ENCODE data around the gene LCN10.
"Not testable (repeated sequence)": the region's sequence is repeated elsewhere in the genome, so short reads cannot be mapped to it uniquely, and the experiment has no call there.

The LCN10 gene

GRCh38 chr9:136705564-136705963, 37.2 kb downstream of the LCN10 start:
- no peak overlapping the region for H3K27ac Mint-ChIP-seq
- no peaks in the 10 kb centered on the region for H3K9me3 Mint-ChIP-seq
- no peak overlapping the region for H3K4me3 Mint-ChIP-seq
- peaks cover 9% of the 10 kb centered on the region for H3K4me1 Mint-ChIP-seq (ENCODE audit: low read depth)
- peaks cover 25% of the 10 kb centered on the region for H3K27me3 Mint-ChIP-seq (ENCODE audit: low read depth)
- no peaks in the 10 kb centered on the region for H3K36me3 Mint-ChIP-seq (ENCODE audit: low read depth)

DNA sequence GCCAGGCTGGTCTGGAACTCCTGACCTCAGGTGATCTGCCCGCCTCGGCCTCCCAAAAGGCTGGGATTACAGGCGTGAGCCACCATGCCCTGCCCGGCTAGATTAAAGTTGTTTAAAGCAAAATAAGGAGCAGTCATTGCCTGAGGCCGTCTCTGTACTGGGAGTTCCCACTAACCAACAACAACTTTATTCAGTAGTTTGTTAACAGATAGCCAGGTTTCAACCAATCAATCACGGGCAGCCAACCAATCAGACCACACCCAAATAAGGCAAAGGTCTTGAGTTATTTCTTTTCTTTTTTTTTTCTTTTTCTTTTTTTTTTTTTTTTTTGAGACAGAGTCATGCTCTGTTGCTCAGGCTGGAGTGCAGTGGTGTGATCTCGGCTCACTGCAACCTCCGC, 38.0 kb downstream of the LCN10 start:
- not testable (repeated sequence) for H3K36me3 Mint-ChIP-seq (ENCODE audit: low read depth); H3K4me3 Mint-ChIP-seq; H3K27ac Mint-ChIP-seq; H3K9me3 Mint-ChIP-seq
- Mint-ChIP-seq H3K4me1 (ENCODE audit: low read depth) (peaks cover 13% of the 10 kb centered on the region), H3K27me3 (ENCODE audit: low read depth) (peaks cover 22% of the 10 kb centered on the region)

DNA sequence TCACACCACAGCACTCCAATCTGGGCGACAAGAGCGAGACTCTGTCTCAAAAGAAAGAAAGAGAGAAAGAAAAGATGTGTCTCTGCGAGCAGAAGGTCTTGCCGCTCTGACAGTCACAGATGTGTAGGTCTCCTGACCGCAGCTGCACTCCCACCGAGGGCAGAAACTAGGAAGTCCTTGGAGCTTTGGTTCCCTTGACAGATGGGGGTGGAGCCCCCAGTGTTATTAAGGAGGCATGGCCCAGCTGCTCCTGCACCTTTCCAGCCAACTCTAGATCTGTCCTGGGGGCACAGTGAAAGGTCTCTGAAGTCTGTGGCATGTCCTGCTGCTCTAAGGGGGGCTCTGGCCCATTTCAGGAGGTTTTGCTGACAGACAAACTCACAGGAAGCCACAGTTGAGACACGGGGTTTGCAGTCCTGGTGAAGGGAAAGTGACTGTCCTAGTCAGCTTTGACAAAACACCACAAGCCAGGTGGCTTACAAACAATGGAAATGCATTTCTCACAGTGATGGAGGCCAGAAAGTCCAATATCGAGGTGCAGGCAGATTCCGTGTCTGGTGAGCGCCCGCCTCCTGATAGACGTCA, 39.4 kb downstream of the LCN10 start:
- H3K27ac Mint-ChIP-seq: no peak overlapping the region
- H3K4me1 Mint-ChIP-seq (ENCODE audit: low read depth): peaks cover 15% of the 10 kb centered on the region
- no peaks in the 10 kb centered on the region for H3K36me3 Mint-ChIP-seq (ENCODE audit: low read depth)
- H3K27me3 Mint-ChIP-seq (ENCODE audit: low read depth): peaks cover 26% of the 10 kb centered on the region
- H3K9me3 Mint-ChIP-seq: no peaks in the 10 kb centered on the region
- H3K4me3 Mint-ChIP-seq: no peak overlapping the region

DNA sequence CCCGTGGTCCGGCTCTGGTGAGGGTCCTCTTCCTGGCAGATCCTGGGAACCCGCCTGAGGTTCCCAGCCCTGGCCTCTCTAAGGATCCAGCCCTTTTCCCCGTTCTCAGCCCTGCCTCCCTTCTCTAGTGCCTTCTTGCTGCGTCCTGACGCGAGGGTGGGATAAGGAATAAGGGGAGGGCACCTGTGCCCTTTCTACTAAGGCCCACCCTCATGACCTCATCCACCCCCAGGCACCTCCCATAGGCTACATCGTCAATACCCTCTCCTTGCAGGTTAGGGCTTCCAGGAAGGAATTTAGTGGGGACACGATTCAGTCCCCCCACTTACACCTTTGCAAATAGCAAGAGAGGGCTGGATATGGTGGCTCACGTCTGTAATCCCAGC, 41.1 kb downstream of the LCN10 start:
- Mint-ChIP-seq H3K4me3 (peak overlapping the region; percentile 80), H3K9me3 (no peaks in the 10 kb centered on the region), H3K36me3 (ENCODE audit: low read depth) (no peaks in the 10 kb centered on the region), H3K27me3 (ENCODE audit: low read depth) (peaks cover 26% of the 10 kb centered on the region), H3K4me1 (ENCODE audit: low read depth) (peaks cover 21% of the 10 kb centered on the region), H3K27ac (peak overlapping the region; percentile 91)

DNA sequence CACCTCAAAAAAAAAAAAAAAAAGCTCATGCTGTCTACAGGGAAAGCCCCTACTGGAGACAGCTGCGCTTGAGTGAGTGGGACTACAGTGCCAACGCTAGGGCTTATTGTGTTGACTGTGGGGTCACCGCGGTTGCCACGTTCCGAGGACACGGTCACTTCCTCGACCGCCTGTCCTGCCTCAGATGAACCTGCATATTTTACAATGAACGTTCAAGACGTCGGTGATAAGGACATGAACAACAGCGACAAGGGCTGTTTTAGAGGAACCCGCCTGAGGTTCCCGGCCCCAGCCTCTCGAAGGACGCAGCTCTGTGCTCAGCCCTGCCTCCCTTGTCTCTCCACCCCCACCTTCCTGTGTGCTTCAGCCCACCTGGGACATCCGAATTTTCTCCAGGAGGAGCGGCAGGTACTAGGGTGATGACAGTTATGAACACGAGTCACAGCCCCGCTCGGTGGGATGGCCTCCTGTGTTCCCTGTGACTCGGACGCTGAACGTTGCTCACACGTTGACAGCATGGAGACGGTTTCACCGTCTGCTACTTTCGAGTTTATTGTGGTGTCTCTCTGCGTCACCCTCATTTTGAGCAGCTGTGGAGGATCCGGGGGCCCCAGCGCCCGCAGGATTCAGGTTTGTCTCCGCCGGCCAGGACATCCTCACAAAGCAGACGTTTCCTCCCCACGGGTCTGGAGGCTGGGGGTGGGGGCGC, 41.6 kb downstream of the LCN10 start:
- Mint-ChIP-seq H3K27ac (peak overlapping the region; percentile 91), H3K36me3 (ENCODE audit: low read depth) (no peaks in the 10 kb centered on the region), H3K4me1 (ENCODE audit: low read depth) (peaks cover 21% of the 10 kb centered on the region), H3K27me3 (ENCODE audit: low read depth) (peaks cover 26% of the 10 kb centered on the region), H3K4me3 (peak overlapping the region; percentile 80), H3K9me3 (no peaks in the 10 kb centered on the region)

GRCh38 chr9:136700304-136700703, 42.4 kb downstream of the LCN10 start:
- H3K9me3 Mint-ChIP-seq: no peaks in the 10 kb centered on the region
- H3K36me3 Mint-ChIP-seq (ENCODE audit: low read depth): no peaks in the 10 kb centered on the region
- no peak overlapping the region for H3K4me3 Mint-ChIP-seq
- H3K27ac Mint-ChIP-seq: no peak overlapping the region
- peaks cover 18% of the 10 kb centered on the region for H3K27me3 Mint-ChIP-seq (ENCODE audit: low read depth)
- H3K4me1 Mint-ChIP-seq (ENCODE audit: low read depth): peaks cover 21% of the 10 kb centered on the region

DNA sequence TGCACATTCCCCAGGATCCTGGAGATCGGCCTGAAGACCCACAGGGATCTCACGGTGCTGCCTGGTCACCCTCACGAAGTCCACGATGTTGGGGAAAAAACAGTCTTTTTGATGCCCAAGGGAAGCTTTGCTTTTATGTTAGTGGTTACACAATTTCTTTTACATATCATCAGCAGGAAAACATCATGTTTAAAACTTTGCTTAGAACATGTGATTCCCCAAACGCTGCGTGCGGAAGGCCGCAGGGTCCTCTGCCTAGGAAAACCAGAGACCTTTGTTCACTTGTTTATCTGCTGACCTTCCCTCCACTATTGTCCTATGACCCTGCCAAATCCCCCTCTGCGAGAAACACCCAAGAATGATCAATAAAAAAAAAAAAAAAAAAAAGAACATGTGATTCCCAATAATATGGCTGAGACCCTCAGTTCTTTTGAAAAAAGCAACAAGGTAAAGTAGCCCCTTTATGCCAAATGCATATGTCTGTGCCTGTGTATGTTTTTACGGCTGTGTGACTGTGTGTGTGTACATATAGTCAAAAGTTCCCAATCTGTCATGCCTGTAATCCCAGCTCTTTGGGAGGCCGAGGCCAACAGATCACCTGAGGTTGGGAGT, 44.0 kb downstream of the LCN10 start:
- H3K4me1 Mint-ChIP-seq (ENCODE audit: low read depth): peaks cover 21% of the 10 kb centered on the region
- no peak overlapping the region for H3K27ac Mint-ChIP-seq
- H3K27me3 Mint-ChIP-seq (ENCODE audit: low read depth): peaks cover 21% of the 10 kb centered on the region
- peak overlapping the region; percentile 53 for H3K4me3 Mint-ChIP-seq
- no peaks in the 10 kb centered on the region for H3K9me3 Mint-ChIP-seq
- H3K36me3 Mint-ChIP-seq (ENCODE audit: low read depth): no peaks in the 10 kb centered on the region

DNA sequence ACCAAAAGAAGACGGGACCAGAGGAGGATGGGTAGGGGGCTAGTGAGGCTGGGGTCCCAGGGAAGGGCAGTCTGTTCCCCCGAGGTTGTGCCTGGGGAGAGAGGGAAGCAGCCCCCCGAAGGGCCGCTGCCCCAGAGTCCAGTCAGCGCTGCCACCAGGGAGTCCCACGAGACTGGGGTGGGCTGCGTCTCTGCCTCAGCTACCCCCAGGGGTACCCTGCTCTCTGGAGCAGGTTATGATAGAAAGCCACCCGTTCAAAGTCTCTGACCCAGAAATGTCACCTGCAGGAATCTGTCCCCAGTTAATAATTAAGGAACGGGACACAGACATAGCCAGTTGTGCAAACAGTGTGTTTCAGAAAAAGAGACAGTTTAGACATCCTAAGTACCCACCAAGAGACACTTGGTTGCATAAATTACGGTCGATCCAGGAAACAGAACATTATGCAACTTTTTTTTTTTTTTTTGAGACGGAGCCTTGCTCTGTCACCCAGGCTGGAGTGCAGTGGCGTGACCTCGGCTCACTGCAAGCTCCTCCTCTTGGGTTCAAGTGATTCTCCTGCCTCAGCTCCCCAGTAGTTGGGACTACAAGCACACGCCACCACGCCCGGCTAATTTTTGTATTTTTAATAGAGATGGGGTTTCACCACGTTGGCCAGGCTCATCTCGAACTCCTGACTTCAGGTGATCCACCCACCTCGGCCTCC, 44.8 kb downstream of the LCN10 start:
- Mint-ChIP-seq H3K27me3 (ENCODE audit: low read depth) (peaks cover 21% of the 10 kb centered on the region), H3K9me3 (no peaks in the 10 kb centered on the region), H3K4me3 (no peak overlapping the region), H3K36me3 (ENCODE audit: low read depth) (no peaks in the 10 kb centered on the region), H3K27ac (no peak overlapping the region), H3K4me1 (ENCODE audit: low read depth) (peaks cover 21% of the 10 kb centered on the region)

DNA sequence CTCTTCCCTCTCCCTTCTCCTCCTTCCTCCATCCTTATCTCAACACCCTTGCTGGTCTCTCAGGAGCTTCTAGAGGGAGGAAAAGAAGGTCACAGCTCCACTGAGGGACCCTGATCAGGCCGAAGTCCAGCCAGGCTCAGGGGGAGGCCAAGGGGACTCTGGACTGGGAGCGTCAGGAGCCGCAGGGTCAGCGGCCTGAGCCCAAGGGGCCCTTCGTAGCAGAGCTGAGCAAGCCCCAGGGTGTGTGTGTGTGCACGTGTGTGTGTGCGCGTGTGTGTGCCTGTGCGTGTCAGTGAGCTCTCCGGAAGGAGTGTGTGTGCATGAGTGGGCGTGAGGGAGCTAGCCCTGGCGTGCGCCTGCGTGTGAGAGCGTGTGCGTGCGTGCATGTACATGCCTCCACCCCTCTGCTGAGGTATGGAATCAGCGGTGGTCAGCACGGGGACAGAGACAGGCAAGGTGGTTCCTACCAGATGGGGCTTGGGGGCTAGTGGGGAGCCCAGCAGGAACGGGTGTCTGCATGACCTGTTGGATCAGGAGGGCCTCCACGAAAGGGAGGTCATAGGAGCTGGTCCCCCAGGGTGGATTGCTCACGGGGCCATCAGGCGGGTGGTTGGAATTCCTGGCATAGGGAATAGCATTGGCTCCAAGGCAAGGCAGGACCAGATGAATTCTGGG, 45.5 kb downstream of the LCN10 start:
- H3K4me1 Mint-ChIP-seq (ENCODE audit: low read depth): peaks cover 21% of the 10 kb centered on the region
- no peaks in the 10 kb centered on the region for H3K36me3 Mint-ChIP-seq (ENCODE audit: low read depth)

GRCh38 chr9:136696502-136696901, 46.2 kb downstream of the LCN10 start:
- H3K27me3 Mint-ChIP-seq (ENCODE audit: low read depth): peaks cover 17% of the 10 kb centered on the region
- peaks cover 18% of the 10 kb centered on the region for H3K4me1 Mint-ChIP-seq (ENCODE audit: low read depth)

More for the DNA sequence above, 45.5 kb downstream of the LCN10 start:
- Mint-ChIP-seq H3K4me3 (no peak overlapping the region), H3K9me3 (no peaks in the 10 kb centered on the region), H3K27ac (no peak overlapping the region), H3K27me3 (ENCODE audit: low read depth) (peaks cover 20% of the 10 kb centered on the region)

DNA sequence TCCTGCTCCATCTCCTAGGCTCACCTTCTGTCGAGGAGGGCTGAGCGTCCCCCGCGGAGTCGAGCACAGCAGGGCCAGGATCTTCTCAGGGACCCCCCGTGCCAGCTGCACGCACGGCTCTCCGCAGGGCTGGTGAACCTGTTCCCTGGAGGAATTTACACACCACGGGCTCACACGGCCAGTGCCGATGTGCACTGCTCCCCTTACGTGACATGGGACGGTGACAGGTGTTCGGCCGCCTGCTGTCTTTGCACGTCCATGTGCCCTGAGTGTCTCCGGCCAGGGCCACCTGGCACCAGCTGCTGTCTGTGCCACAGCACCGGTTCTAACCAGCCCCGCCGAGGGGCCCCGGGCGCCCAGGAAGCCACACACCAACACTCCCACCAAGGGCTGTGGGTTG, 46.8 kb downstream of the LCN10 start:
- H3K27me3 Mint-ChIP-seq (ENCODE audit: low read depth): peaks cover 17% of the 10 kb centered on the region
- no peak overlapping the region for H3K4me3 Mint-ChIP-seq
- H3K36me3 Mint-ChIP-seq (ENCODE audit: low read depth): no peaks in the 10 kb centered on the region
- H3K9me3 Mint-ChIP-seq: no peaks in the 10 kb centered on the region
- no peak overlapping the region for H3K27ac Mint-ChIP-seq
- peaks cover 13% of the 10 kb centered on the region for H3K4me1 Mint-ChIP-seq (ENCODE audit: low read depth)

More at GRCh38 chr9:136696502-136696901, 46.2 kb downstream of the LCN10 start:
- H3K4me3 Mint-ChIP-seq: no peak overlapping the region
- H3K9me3 Mint-ChIP-seq: no peaks in the 10 kb centered on the region
- H3K36me3 Mint-ChIP-seq (ENCODE audit: low read depth): no peaks in the 10 kb centered on the region
- H3K27ac Mint-ChIP-seq: no peak overlapping the region

- H3K9me3 Mint-ChIP-seq: no peaks in the 10 kb centered on the region
- peaks cover 12% of the 10 kb centered on the region for H3K4me1 Mint-ChIP-seq (ENCODE audit: low read depth)
- H3K27me3 Mint-ChIP-seq (ENCODE audit: low read depth): peaks cover 17% of the 10 kb centered on the region
- H3K4me3 Mint-ChIP-seq: no peak overlapping the region
- no peak overlapping the region for H3K27ac Mint-ChIP-seq
- H3K36me3 Mint-ChIP-seq (ENCODE audit: low read depth): no peaks in the 10 kb centered on the region
Measured at GRCh38 chr9:136695435-136695895, 47.3 kb downstream of the LCN10 start.

- no peak overlapping the region for H3K4me3 Mint-ChIP-seq
Measured at GRCh38 chr9:136694872-136695247, 47.9 kb downstream of the LCN10 start.

GRCh38 chr9:136694163-136694871, 48.4 kb downstream of the LCN10 start:
- Mint-ChIP-seq H3K4me1 (ENCODE audit: low read depth) (peaks cover 8% of the 10 kb centered on the region), H3K27me3 (ENCODE audit: low read depth) (peaks cover 14% of the 10 kb centered on the region), H3K27ac (no peak overlapping the region), H3K4me3 (no peak overlapping the region), H3K36me3 (ENCODE audit: low read depth) (no peaks in the 10 kb centered on the region), H3K9me3 (no peaks in the 10 kb centered on the region)

More at GRCh38 chr9:136694872-136695247, 47.9 kb downstream of the LCN10 start:
- Mint-ChIP-seq H3K9me3 (no peaks in the 10 kb centered on the region), H3K27ac (no peak overlapping the region), H3K4me1 (ENCODE audit: low read depth) (peaks cover 8% of the 10 kb centered on the region), H3K27me3 (ENCODE audit: low read depth) (peaks cover 14% of the 10 kb centered on the region), H3K36me3 (ENCODE audit: low read depth) (no peaks in the 10 kb centered on the region)
